Measurements from ENCODE around the gene NAA38. TPM values are rescaled to one million over a fixed set of nuclear protein-coding genes. Genes with fewer than 3 reads are reported as not detected.

The NAA38 gene
- total RNA-seq, 1 donor from 2014 or later, result 60.2 TPM

GRCh38 chr17:7832431-7832830 lies 24.9 kb downstream of the NAA38 start:
- Histone ChIP-seq H3K9ac (ENCODE audit: low read length) (no peak overlapping the region), H3K4me1 (ENCODE audit: insufficient read depth, low read length) (peaks cover 30% of the 10 kb centered on the region), H3K4me2 (ENCODE audit: low read length) (no peak overlapping the region), H2AFZ (ENCODE audit: low read depth, low read length) (no peak overlapping the region), H3K27me3 (ENCODE audit: insufficient read depth, low read length) (peaks cover 6% of the 10 kb centered on the region), H3K36me3 (ENCODE audit: insufficient read depth, low read length) (no peaks in the 10 kb centered on the region), H4K20me1 (ENCODE audit: insufficient read depth, low read length) (no peaks in the 10 kb centered on the region), H3K4me3 (ENCODE audit: insufficient read depth, low read depth, low read length) (no peak overlapping the region), H3K27ac (ENCODE audit: low read depth, low read length) (no peak overlapping the region), H3K79me2 (ENCODE audit: insufficient read depth, low read length) (no peaks in the 10 kb centered on the region), H3K9me3 (ENCODE audit: insufficient read depth, low read depth, low read length) (no peaks in the 10 kb centered on the region)
- TF ChIP-seq CTCF (IDR thresholded peaks at IDR 0.05; ENCODE audit: insufficient read depth, low read depth, low read length), result no peak
- TF ChIP-seq EZH2 (IDR thresholded peaks at IDR 0.05; ENCODE audit: insufficient read depth, low read length), result no peak
- FAIRE-seq, result no peak
- DNase-seq (ENCODE audit: low read depth), result no peak
- Mint-ChIP-seq H3K27me3 (ENCODE audit: low read depth, unreplicated experiment) (peaks cover 40% of the 10 kb centered on the region), H3K27ac (ENCODE audit: unreplicated experiment) (no peak overlapping the region), H3K4me3 (ENCODE audit: unreplicated experiment) (peak overlapping the region; percentile 20), H3K36me3 (ENCODE audit: low read depth, unreplicated experiment) (no peaks in the 10 kb centered on the region), H3K4me1 (ENCODE audit: low read depth, unreplicated experiment) (peaks cover 9% of the 10 kb centered on the region), H3K9me3 (ENCODE audit: unreplicated experiment) (no peaks in the 10 kb centered on the region)

DNA sequence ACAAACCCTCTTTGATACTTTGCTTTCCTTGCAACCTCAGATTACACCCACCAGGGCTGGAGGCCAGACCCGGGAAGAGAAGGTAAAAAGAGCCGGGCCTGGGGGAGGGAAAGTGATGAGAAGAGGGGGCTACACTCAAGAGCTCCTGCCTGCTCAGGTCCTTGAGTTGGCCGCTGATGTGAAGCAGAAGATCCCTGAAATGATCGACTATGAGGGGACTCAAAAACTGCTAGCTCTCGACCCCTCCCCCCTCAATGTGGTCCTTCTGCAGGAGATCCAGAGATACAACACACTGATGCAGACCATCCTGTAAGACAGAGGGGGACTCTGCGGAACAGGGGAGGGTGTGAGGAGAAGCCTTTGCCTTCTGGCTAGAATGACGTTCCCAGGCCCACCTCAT lies 26.1 kb downstream of the NAA38 start:
- Histone ChIP-seq H3K36me3 (ENCODE audit: insufficient read depth, low read length) (no peaks in the 10 kb centered on the region), H4K20me1 (ENCODE audit: insufficient read depth, low read length) (no peaks in the 10 kb centered on the region), H3K27me3 (ENCODE audit: insufficient read depth, low read length) (peaks cover 6% of the 10 kb centered on the region), H2AFZ (ENCODE audit: low read depth, low read length) (no peak overlapping the region), H3K4me3 (ENCODE audit: insufficient read depth, low read depth, low read length) (no peak overlapping the region), H3K4me1 (ENCODE audit: insufficient read depth, low read length) (peaks cover 19% of the 10 kb centered on the region), H3K27ac (ENCODE audit: low read depth, low read length) (no peak overlapping the region), H3K79me2 (ENCODE audit: insufficient read depth, low read length) (no peaks in the 10 kb centered on the region), H3K4me2 (ENCODE audit: low read length) (no peak overlapping the region), H3K9me3 (ENCODE audit: insufficient read depth, low read depth, low read length) (no peaks in the 10 kb centered on the region), H3K9ac (ENCODE audit: low read length) (no peak overlapping the region)
- Mint-ChIP-seq H3K27me3 (ENCODE audit: low read depth, unreplicated experiment) (peaks cover 46% of the 10 kb centered on the region), H3K36me3 (ENCODE audit: low read depth, unreplicated experiment) (no peaks in the 10 kb centered on the region), H3K4me1 (ENCODE audit: low read depth, unreplicated experiment) (peaks cover 3% of the 10 kb centered on the region), H3K27ac (ENCODE audit: unreplicated experiment) (no peak overlapping the region), H3K9me3 (ENCODE audit: unreplicated experiment) (no peaks in the 10 kb centered on the region), H3K4me3 (ENCODE audit: unreplicated experiment) (no peak overlapping the region)
- no peak for TF ChIP-seq EZH2 (IDR thresholded peaks at IDR 0.05; ENCODE audit: insufficient read depth, low read length)
- no peak for TF ChIP-seq CTCF (IDR thresholded peaks at IDR 0.05; ENCODE audit: insufficient read depth, low read depth, low read length)
- DNase-seq (ENCODE audit: low read depth) (no peak), FAIRE-seq (no peak)

GRCh38 chr17:7830616-7831015 lies 26.7 kb downstream of the NAA38 start:
- Histone ChIP-seq H3K27me3 (ENCODE audit: insufficient read depth, low read length) (peaks cover 6% of the 10 kb centered on the region), H4K20me1 (ENCODE audit: insufficient read depth, low read length) (no peaks in the 10 kb centered on the region), H3K27ac (ENCODE audit: low read depth, low read length) (no peak overlapping the region), H3K9me3 (ENCODE audit: insufficient read depth, low read depth, low read length) (no peaks in the 10 kb centered on the region), H3K4me3 (ENCODE audit: insufficient read depth, low read depth, low read length) (no peak overlapping the region), H2AFZ (ENCODE audit: low read depth, low read length) (no peak overlapping the region), H3K79me2 (ENCODE audit: insufficient read depth, low read length) (no peaks in the 10 kb centered on the region), H3K36me3 (ENCODE audit: insufficient read depth, low read length) (no peaks in the 10 kb centered on the region), H3K9ac (ENCODE audit: low read length) (no peak overlapping the region), H3K4me2 (ENCODE audit: low read length) (no peak overlapping the region), H3K4me1 (ENCODE audit: insufficient read depth, low read length) (peaks cover 15% of the 10 kb centered on the region)
- no peak overlapping the region for H3K4me3 Mint-ChIP-seq (ENCODE audit: unreplicated experiment)
- TF ChIP-seq EZH2 (IDR thresholded peaks at IDR 0.05; ENCODE audit: insufficient read depth, low read length), result no peak
- TF ChIP-seq CTCF (IDR thresholded peaks at IDR 0.05; ENCODE audit: insufficient read depth, low read depth, low read length), result no peak
- peaks cover 47% of the 10 kb centered on the region for H3K27me3 Mint-ChIP-seq (ENCODE audit: low read depth, unreplicated experiment)
- H3K4me1 Mint-ChIP-seq (ENCODE audit: low read depth, unreplicated experiment), result peaks cover 3% of the 10 kb centered on the region
- FAIRE-seq (no peak), DNase-seq (ENCODE audit: low read depth) (no peak)
- H3K27ac Mint-ChIP-seq (ENCODE audit: unreplicated experiment), result no peak overlapping the region
- H3K36me3 Mint-ChIP-seq (ENCODE audit: low read depth, unreplicated experiment), result no peaks in the 10 kb centered on the region
- H3K9me3 Mint-ChIP-seq (ENCODE audit: unreplicated experiment), result no peaks in the 10 kb centered on the region

All from astrocyte (in vitro differentiated cells and primary cell).